HG02884 (cell line): ENCODE measurements around the gene TFAP2A.

Experiments
- ATAC-seq: cut with Tn5 transposase; IDR thresholded peaks from one replicate; pipeline ENCODE4 v1.9.1; 2021; ENCODE audit warnings: mild to moderate bottlenecking, moderate library complexity; ENCODE audit not compliant: unreplicated experiment

The TFAP2A gene

DNA sequence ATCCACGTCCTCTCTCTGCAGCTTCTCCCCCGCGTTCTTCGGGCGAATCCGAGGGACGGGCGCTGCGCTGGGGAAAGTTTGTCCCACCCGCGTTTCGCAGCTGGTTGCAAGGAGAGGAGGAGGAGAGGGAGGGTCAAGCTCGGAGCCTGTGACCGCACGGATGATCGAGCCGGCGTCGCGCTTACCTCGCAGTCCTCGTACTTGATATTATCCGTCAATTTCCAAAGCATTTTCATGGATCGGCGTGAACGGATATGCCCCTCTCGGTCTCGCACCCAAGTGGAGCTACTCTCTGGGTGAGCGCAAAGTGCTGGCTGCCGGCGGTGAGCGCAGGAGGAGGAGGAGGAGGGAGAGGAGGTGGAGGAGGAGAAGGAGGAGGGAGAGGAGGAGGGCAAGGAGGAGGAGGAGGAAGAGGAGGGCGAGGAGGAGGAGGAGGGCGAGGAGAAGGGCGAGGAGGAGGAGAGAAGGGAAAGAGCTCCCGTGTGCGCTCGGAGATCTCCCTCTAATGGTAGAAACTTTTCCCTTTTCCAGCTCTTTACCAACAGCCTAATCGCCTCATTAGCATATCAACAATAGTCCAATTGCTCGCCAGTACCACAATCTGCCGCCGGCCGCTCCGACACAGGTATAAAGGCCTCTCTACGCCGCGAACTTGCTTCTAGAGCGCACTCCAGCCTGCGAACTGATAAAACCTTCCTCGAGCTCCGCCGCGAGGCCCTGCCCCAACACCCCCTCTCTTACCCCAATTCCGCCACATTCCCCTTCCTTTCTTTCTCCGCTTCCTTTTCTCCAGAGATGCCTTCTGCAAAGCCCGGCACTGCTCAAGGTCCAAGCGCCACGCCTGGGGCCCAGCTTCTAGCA lies at the start of gene TFAP2A:
TFAP2A (minus strand) TSS at position 319 of the 861 bp plus-strand sequence; CDS start at position 236, 83 bp downstream.
- ATAC-seq, result no peak

DNA sequence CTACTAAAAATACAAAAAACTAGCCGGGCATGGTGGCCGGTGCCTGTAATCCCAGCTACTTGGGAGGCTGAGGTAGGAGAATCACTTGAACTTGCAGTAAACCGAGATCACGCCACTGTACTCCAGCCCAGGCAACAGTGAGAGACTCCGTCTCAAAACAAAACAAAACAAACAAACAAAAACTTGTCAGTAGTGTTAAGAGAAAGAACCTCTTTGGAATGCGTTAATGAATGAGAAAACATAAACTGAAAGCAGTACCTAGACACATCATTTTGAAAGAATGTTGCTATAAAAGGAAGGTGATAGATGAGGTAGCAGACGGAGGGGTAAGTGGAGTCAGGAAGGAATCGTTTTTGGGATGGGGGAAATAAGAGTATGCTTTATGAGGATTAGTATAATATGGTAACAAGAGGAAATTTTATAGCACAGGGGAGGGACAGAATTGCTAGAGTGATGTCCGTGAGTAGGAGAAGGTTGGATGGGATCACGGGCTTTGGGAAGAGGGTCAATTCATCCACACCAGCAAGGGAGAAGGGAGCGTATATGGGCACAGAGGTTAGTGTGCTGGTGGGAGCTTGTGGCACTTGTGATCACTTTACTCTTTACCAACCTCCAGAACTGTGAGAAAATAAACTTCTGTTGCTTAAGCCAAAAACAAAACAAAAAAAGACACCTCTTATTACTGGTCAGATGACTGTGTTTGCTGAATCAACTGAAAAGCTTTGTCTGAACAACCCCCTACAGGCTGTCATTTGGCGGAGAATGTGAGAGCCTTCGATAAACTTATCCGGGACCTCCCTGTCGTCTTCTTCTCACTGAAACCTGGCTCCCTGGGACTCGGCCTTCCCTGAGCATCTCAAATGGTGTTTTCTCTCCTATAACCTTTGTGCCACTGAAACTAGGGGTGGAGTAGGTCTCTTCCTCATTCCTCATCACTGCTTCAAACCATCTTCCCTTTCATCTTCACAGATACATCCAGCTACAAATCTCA lies 48.9 kb upstream of the TFAP2A start:
- ATAC-seq, result no peak

DNA sequence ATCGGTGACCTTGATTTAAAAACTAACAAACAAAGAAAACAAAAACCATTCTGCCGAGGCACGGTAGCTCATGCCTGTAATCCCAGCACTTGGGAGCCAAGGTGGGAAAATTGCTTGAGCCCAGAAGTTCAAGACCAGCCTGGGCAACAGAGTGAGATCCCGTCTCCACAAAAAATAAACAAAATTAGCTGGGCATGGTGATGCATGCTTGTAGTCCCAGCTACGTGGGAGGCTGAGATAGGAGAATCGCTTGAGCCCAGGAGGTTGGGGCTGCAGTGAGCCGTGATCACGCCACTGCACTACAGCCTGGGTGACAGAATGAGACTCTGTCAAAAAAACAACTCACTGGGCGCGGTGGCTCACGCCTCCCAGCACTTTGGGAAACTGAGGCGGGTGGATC lies 48.2 kb upstream of the TFAP2A start:
- no peak for ATAC-seq

DNA sequence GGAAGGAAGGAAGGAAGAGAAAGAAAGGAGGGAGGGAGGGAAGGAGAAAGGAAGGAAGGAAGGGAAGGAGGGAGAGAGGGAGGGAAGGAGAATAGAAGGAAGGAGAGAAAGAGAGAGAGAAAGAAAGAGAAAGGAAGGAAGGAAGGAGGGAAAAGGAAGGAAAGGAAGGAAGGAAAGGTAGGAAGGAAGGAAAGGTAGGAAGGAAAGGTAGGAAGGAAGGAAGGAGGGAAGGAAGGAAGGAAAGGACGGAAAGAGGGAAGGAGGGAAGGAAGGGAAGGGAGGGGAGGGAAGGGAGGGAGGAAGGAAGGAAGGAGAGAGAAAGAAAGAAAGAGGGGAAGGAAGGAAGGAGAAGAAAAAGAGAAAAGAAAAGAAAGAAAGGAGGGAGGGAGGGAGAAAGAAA lies 47.0 kb upstream of the TFAP2A start:
- no peak for ATAC-seq

DNA sequence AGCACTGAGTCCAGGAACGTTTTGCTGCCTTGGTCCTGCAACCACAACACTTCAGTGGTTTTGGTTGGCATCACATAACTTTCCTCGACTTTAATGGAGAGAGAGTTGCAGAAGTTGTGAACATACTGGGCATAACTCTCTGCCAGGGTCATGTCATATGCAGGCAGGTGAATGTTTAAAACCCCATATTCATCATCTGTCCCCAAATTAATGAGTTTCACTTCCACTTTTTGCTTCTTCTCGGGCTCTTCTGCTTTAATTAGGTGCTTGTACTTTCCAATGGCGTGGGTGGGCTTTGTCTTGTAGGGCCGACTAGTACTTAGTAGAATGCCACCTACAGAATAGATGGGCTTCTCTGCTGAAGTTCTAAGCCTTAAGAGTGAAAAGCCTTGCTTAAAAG lies 45.2 kb upstream of the TFAP2A start:
- peak; percentile 91 for ATAC-seq

DNA sequence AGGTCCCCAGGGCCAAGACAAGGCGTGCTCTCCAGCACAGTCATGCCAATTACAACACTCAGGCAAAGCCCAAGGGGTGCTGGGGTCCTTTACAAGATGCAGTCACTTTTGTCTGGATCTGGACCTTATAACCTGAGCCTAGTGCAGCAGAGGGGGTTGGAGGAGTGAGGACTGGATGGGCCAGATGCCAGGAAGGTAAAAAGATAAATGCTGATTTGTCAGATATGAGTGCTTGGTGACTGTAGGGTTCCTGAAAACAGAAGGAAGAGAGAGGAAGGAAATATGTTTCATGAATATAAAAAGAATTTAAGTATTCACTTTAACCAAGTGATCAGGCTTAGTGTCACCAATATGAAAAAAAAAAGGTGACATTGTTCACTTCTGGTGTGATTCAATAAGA lies 43.4 kb upstream of the TFAP2A start:
- no peak for ATAC-seq

DNA sequence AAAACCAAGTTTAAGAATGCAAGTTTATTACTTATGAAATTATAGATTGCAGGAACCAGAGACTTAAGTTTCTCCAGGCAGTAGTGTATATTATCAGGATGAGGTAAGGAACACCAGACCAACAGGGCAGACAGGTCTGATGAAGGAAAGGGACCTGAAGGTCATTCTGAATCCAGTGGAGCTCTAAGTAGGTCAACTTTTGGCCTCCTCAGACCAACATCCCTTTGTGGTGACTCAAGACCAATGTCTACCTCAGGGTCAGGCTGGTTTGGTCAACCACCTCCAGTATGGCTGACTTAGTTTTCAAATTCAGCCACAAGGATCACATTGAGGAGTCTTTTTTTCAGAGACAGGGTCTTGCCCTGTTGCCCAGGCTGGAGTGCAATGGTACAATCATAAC lies 38.7 kb upstream of the TFAP2A start:
- no peak for ATAC-seq

DNA sequence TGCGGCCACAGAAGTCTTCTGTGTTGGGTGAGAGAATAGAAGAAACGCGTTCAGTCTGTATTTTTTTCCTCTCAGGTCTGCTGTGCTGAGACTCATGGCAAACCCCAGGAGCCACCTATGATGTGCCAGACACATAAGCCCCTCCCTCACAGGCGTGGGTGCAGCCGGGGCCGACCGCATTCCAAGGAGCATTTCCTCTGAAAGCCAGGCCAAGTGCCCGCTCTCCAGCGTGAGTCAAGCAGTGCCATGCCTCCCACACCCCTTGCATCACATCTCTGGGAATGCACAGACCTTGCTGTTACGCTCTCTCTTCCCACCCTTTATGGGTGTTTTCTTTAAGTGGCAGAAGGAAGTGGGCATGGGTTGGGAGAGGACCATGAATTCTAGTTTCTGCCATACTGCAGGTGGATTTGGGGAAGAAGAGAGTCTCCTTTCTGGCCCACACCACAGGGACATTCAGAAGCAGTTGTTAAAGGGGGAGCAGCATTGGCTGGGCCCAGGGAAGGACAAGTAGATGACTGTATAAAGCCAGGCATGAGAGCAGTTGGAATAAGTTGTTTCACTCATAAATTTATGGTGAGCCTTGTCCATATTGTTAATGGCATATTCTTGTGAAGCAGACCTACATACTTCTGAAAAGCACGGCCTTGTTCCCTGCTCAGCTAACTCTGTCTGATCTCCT lies 37.1 kb upstream of the TFAP2A start:
- ATAC-seq, result no peak

DNA sequence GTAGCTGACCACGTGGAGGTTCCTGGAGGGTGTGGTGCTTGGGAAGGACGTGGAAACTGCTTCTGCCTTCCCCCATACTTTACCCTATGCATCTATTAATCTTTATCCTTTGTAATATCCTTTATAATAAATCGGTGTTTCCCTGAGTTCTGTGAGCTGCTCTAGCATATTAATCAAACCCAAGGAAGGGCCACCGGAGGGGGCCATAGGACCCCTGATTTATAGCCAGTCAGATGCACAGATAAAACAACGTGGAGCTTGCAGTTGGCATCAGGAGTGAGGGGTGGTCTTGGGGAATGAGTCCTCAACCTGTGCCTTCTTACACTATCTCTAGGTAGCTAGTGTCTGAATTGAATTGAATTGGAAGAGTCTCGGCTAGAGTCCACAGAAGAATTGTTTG lies 36.5 kb upstream of the TFAP2A start:
- no peak for ATAC-seq

DNA sequence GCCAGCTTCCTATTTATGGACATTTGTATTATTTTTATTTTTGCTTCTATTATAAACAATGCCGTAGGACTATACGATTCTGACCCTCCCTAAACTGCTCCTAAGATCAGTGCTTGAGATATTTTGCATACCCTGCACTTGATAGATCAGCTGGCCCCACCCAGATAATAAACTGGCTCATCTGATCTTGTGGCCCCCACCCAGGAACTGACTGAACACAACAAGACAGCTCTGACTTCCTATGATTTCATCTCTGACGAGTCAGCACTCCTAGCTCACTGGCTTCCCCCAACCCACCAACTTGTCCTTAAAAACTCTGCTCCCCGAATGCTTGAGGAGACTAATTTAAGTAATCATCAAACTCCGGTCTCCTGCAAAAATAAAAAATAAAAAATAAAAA lies 34.9 kb upstream of the TFAP2A start:
- ATAC-seq, result no peak

DNA sequence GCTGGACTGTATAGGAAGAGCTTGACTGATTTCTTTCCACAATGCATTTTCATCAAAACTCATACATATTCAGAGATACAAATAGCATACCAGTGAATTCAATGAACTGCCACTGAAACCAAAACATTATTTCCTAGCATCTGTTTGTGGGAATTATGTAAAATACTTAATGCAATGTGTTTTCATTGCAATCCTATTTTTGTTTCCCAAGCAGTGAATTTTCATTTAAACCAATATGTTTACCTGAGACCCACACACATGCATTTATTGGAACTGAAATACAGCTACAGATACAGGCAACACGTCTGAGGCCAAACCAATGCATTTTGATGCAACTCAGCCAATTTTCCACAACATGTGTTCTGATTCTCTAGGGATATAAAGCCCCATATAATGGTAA lies 33.2 kb upstream of the TFAP2A start:
- ATAC-seq, result no peak

DNA sequence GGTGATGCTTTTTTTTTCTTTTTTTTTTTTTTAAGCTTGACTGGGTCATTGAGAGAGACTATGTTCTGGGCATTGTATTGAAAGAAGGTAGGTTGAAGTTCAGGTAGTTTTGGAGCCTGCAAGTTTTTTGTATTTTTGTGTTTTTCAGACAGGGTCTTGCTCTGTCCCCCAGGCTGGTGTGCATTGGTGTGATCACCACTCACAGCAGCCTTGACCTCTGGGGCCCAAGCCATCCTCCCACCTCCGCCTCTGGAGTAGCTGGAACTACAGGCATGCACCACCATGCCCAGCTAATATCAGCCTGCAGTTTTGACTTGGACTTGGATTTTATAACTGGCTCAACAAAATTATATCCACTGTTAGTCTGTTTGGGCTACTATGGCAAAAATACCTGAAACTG lies 31.7 kb upstream of the TFAP2A start:
- no peak for ATAC-seq

DNA sequence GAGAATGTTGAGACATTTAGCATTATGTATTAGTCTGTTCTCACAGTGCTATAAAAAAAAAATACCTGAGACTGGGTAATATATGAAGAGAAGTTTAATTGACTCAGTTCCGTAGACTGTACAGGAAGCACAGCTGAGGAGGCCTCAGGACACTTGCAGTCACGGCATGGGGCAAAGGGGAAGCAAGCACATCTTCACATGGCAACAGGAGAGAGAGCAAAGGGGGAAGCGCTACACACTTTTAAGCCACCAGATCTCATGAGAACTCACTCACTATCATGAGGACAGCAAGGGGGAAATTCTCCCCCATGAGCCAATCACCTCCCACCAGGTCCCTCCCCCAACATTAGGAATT lies 26.8 kb upstream of the TFAP2A start:
- no peak for ATAC-seq

DNA sequence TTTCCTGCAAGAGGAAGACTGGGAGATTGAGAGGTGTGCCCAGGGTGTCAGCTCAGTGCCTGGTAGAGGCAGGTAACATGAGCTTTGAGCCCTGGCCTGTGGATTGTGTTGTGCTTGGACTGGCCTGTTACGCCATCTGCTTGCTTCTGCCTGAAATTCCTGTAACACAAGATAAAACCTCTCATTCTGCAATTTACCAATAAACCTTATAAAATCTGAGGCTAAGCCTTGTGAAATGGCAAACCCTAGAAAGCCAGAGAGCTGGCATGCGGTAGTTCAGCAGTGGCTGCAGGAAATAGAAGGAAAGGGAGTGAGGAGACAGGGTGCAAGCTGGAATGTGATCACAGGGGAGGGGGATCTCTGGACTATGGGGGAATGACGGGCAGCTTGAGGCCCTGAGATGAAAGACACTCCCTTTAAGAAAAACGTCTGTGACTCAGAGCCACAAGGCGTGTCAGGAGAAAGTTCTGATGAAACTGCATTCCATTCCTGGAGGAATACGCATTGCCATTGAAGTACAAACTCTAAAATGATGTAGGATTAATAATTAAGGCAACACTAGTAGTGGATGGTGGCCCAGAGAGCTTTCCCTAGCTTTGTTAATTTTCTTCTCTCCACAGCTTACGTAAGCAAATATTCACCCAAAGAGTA lies 26.3 kb upstream of the TFAP2A start:
- ATAC-seq, result no peak

DNA sequence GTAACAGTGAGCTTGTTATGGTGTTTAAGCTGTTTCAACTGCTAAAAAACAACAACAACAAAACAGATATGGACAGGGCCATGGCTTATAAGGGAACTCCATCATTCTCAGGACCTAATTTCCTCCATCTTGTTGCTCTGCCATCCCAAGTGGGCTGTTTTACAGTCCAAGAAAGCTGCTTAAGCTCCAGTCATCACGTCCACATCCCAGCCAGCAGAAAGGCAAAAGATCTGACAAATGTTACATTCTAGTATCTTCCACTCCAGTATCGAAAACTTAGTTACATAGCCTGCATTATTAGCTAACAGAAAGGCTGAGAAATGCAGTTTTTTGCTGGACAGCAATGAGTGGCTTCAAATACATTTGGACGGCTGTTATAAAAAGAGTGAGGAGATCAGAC lies 23.0 kb upstream of the TFAP2A start:
- no peak for ATAC-seq

DNA sequence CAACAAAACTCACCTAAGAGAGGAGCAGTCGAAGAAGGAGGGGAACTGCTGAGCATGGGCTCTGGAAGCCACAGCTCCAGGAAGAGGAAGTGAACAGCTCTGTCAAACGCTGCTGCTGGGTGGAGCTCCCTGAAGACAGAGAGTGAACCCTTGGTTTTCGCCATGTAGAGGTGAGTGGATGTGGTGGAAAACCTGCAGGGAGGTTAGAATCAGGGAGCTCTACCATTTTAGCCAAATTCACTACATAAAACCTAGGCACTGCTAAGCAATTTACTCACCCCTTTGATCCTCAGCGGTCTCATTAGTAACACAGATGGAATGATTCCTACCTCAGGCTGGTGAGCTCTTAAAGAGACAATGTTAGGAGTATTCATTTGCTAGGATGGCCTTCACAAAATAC lies 19.4 kb upstream of the TFAP2A start:
- no peak for ATAC-seq

DNA sequence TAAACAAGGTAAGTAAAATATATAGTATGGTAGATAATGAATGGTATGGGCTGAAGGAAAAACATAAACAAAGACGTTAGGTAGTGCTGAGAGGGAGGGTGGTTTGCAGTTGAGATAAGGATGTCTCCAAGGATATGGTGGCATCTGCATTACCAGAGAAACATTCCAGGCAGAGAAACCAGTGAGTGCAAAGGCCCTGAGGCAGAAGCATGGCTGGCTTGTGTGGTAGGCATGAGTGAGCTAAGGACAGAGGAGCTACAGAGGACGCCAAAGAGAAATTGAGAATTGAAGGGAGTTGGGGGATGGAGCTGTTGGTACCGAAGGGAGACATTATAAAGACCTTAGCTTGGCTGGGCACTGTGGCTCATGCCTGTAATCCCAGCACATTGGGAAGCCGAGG lies 18.4 kb upstream of the TFAP2A start:
- no peak for ATAC-seq

DNA sequence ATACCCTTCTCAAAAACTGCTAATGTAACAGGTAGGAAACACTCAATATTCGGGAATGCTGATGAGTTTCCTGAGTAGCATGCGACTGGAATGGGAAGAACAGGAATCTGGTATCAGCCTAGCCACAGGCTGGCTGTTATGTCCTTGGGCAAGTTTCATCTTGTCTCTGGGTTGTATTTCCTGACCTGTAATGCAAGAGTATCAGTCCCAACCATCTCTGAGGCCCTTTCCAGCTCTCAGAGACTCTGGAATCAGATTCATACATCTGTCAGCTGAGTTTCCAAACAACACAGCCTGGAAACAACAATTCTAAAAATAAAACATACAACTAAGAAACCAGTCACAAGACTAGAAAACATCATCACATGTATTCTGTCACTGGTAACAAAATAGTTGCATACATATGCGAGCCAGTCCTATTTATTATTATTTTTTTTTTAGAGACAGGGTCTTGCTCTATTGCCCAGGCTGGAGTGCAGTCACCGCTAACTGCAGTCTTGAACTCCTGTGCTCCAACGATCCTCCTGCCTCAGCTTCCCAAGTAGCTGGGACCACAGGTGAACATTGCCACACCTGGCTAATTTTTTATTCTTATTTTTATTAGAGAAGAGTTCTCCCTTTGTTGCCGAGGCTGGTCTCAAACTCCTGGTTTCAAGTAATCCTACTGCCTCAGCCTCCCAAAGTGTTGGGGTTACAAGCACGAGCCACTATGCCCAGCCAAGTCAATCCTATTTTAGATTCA lies 16.7 kb upstream of the TFAP2A start:
- no peak for ATAC-seq

DNA sequence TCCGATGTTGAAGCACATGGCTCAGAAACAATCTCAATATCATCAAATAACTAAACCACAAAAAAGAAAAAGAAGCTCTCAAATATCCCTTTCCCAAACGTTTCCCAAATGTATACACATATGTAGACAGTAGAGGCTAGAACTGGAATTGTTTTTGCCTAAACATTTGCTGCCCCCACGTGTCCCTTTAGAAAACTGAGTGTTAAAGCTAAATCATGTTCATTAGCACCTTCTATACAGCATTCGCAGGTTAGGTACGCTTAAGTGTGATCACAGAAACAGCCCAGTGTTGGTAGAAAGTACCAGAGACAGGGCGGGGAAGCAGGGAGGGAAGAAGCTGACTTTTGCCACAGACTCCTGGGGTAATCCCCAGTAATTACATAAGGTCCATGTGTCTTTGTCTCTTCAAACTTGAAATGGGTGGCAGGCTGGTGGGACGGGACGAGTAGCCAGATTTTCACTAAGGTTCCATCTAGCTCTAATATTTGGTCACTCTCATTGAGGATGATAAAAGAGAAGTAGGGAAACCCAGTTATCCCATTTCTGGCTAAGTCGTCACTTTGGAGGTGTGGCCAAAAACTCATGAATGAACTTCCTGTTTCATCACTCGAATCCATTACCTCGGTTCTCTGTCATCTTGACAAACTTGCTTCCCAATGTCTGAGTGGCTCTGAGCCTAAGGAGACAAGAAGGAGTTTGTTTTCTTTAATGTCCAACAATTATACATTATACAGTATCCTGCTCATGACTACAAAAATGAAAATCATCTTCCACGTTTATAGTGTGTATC lies 15.0 kb upstream of the TFAP2A start:
- peak; percentile 65 for ATAC-seq
